H9 (cell line): ENCODE measurements around the gene CRISPLD2. TPM values are rescaled to one million over a fixed set of nuclear protein-coding genes. Genes with fewer than 3 reads are reported as not detected.

Source experiments
- DNase-seq: peaks from one replicate; pipeline ENCODE4 v3.0.0-alpha.2; 2017
- H2AFZ ChIP-seq: one replicate; pipeline ENCODE4 v1.6.1; 2013; ENCODE audit warnings: mild to moderate bottlenecking, low read length, control low read depth, moderate library complexity
- H2AK5ac ChIP-seq: 2 replicates; pipeline ENCODE4 v1.6.1; 2013; ENCODE audit warnings: low read length, control low read depth, mixed read lengths; ENCODE audit not compliant: insufficient read length
- H2BK120ac ChIP-seq: one replicate; pipeline ENCODE4 v1.6.1; 2013; ENCODE audit warnings: low read depth, mild to moderate bottlenecking, low read length, control low read depth, inconsistent platforms; ENCODE audit not compliant: poor library complexity, severe bottlenecking
- H2BK12ac ChIP-seq: 2 replicates; pipeline ENCODE4 v1.6.1; 2013; ENCODE audit warnings: low read length, control low read depth, mixed read lengths, low read depth; ENCODE audit not compliant: insufficient read length
- H2BK15ac ChIP-seq: 2 replicates; pipeline ENCODE4 v1.6.1; 2013; ENCODE audit warnings: low read depth, low read length, control low read depth
- H2BK20ac ChIP-seq: one replicate; pipeline ENCODE4 v1.6.1; 2013; ENCODE audit warnings: low read depth, mild to moderate bottlenecking, low read length, control low read depth, inconsistent platforms; ENCODE audit not compliant: poor library complexity, severe bottlenecking
- H2BK5ac ChIP-seq: 2 replicates; pipeline ENCODE4 v1.6.1; 2013; ENCODE audit warnings: low read length, control low read depth, mixed read lengths; ENCODE audit not compliant: insufficient read length
- H3K14ac ChIP-seq: 2 replicates; pipeline ENCODE4 v1.6.1; 2013; ENCODE audit warnings: low read length, control low read depth; ENCODE audit not compliant: insufficient read depth
- H3K18ac ChIP-seq: 2 replicates; pipeline ENCODE4 v1.6.1; 2013; ENCODE audit warnings: low read depth, mild to moderate bottlenecking, mixed read lengths, low read length, control low read depth; ENCODE audit not compliant: insufficient read length
- H3K23ac ChIP-seq: 2 replicates; pipeline ENCODE4 v1.6.1; 2013; ENCODE audit warnings: low read length, control low read depth, mixed read lengths, low read depth; ENCODE audit not compliant: insufficient read length
- H3K23me2 ChIP-seq: 2 replicates; pipeline ENCODE4 v1.6.1; 2013; ENCODE audit warnings: low read depth, mild to moderate bottlenecking, mixed read lengths, low read length, control low read depth; ENCODE audit not compliant: insufficient read length, poor library complexity, severe bottlenecking
- H3K27ac ChIP-seq: 2 replicates; pipeline ENCODE4 v1.5.1; 2013; ENCODE audit warnings: low read length, control low read depth, mixed read lengths, low read depth; ENCODE audit not compliant: insufficient read length
- H3K27me3 ChIP-seq: 2 replicates; pipeline ENCODE4 v1.6.1; 2013; ENCODE audit warnings: low read length, control low read depth, inconsistent platforms; ENCODE audit not compliant: insufficient read depth
- H3K4ac ChIP-seq: 2 replicates; pipeline ENCODE4 v1.6.1; 2013; ENCODE audit warnings: low read depth, mild to moderate bottlenecking, control low read depth, inconsistent platforms, low read length, moderate library complexity
- H3K4me1 ChIP-seq: 2 replicates; pipeline ENCODE4 v1.6.1; 2013; ENCODE audit warnings: low read length, control low read depth, inconsistent platforms; ENCODE audit not compliant: insufficient read depth
- H3K4me2 ChIP-seq: 2 replicates; pipeline ENCODE4 v1.6.1; 2013; ENCODE audit warnings: low read length, control low read depth, mixed read lengths; ENCODE audit not compliant: insufficient read length, insufficient read depth
- H3K56ac ChIP-seq: 2 replicates; pipeline ENCODE4 v1.6.1; 2013; ENCODE audit warnings: low read depth, mild to moderate bottlenecking, mixed read lengths, low read length, control low read depth; ENCODE audit not compliant: insufficient read length
- H3K79me1 ChIP-seq: 2 replicates; pipeline ENCODE4 v1.6.1; 2013; ENCODE audit warnings: low read depth, mild to moderate bottlenecking, moderate library complexity, low read length, control low read depth, inconsistent platforms; ENCODE audit not compliant: insufficient read depth, poor library complexity, severe bottlenecking
- H3K79me2 ChIP-seq: 2 replicates; pipeline ENCODE4 v1.6.1; 2013; ENCODE audit warnings: low read length, control low read depth, inconsistent platforms; ENCODE audit not compliant: insufficient read depth
- H3K9ac ChIP-seq: 2 replicates; pipeline ENCODE4 v1.6.1; 2013; ENCODE audit warnings: low read length, control low read depth, mixed read lengths; ENCODE audit not compliant: insufficient read length; ENCODE audit errors: extremely low read depth
- H3K9me3 ChIP-seq: one replicate; pipeline ENCODE4 v1.6.1; 2013; ENCODE audit warnings: low read depth, low read length, inconsistent platforms; ENCODE audit not compliant: control insufficient read depth
- H3T11ph ChIP-seq: one replicate; pipeline ENCODE4 v1.6.1; 2013; ENCODE audit warnings: mild to moderate bottlenecking, low read length, control low read depth, inconsistent platforms
- H4K20me1 ChIP-seq: one replicate; pipeline ENCODE4 v1.6.1; 2013; ENCODE audit not compliant: control insufficient read depth, insufficient read length, insufficient read depth
- H4K5ac ChIP-seq: 2 replicates; pipeline ENCODE4 v1.6.1; 2013; ENCODE audit warnings: low read depth, mild to moderate bottlenecking, mixed read lengths, low read length, control low read depth; ENCODE audit not compliant: insufficient read length
- H4K8ac ChIP-seq: replicated peaks from 2 replicates; pipeline ENCODE4 v1.6.1; 2013; ENCODE audit warnings: low read length, control low read depth, mixed read lengths, low read depth; ENCODE audit not compliant: insufficient read length
- H4K91ac ChIP-seq: 2 replicates; pipeline ENCODE4 v1.6.1; 2013; ENCODE audit warnings: low read depth, mild to moderate bottlenecking, moderate library complexity, mixed read lengths, low read length, control low read depth; ENCODE audit not compliant: insufficient read length
- H3K27ac Mint-ChIP-seq, 3 experiments: 2 replicates in 2 of 3; 3 replicates in 1 of 3; pipeline ENCODE4 v1.8.0; 2020 to 2021; ENCODE audit warnings: mixed read lengths in 3 of 3, mild to moderate bottlenecking in 1 of 3, moderate library complexity in 1 of 3
- H3K27me3 Mint-ChIP-seq: 2 replicates; pipeline ENCODE4 v1.8.0; 2021; ENCODE audit warnings: low read depth, mild to moderate bottlenecking, moderate library complexity, mixed read lengths
- H3K36me3 Mint-ChIP-seq, 3 experiments: 2 replicates in 2 of 3; 3 replicates in 1 of 3; pipeline ENCODE4 v1.8.0; 2020 to 2021; ENCODE audit warnings: low read depth in 3 of 3, mixed read lengths in 3 of 3; ENCODE audit not compliant: insufficient read depth in 1 of 3
- H3K4me1 Mint-ChIP-seq, 2 experiments: 2 replicates each; pipeline ENCODE4 v1.8.0; 2020; ENCODE audit warnings: mixed read lengths in 2 of 2
- H3K4me3 Mint-ChIP-seq, 2 experiments: 2 replicates in 1 of 2; 3 replicates in 1 of 2; pipeline ENCODE4 v1.8.0; 2020 to 2021; ENCODE audit warnings: mild to moderate bottlenecking in 2 of 2, mixed read lengths in 2 of 2, moderate library complexity in 1 of 2
- H3K9me3 Mint-ChIP-seq, 2 experiments: 2 replicates in 1 of 2; 3 replicates in 1 of 2; pipeline ENCODE4 v1.8.0; 2020; ENCODE audit warnings: mild to moderate bottlenecking in 2 of 2, mixed read lengths in 2 of 2, moderate library complexity in 1 of 2
- CTCF ChIP-seq: fragments of 200-600 bp; sonication (generic); conservative IDR thresholded peaks from 3 replicates; pipeline ENCODE4 v1.8.0; 2021; ENCODE audit warnings: antibody characterized with exemption, mild to moderate bottlenecking
- WGBS: extraction: QIAGEN DNeasy Blood & Tissue Kit; methylation state at CpG from one replicate; pipeline ENCODE4 v1.1.7; 2013; ENCODE audit warnings: missing lambda C conversion rate, low lambda C conversion rate, mixed read lengths; ENCODE audit not compliant: insufficient read length; ENCODE audit errors: extremely low coverage; 5-methylcytosine and 5-hydroxymethylcytosine counted together
- total RNA-seq: library from RNA; stranded (reverse); gene quantifications from 2 replicates; pipeline ENCODE4 v1.2.1, GENCODE V29; 2021

CRISPLD2 gene
- total RNA-seq, 1 experiment from 2014 or later: 2.3 TPM

- H3K27ac Mint-ChIP-seq: no peak overlapping the region
- no peak for TF ChIP-seq CTCF
Measured at GRCh38 chr16:84864326-84864955, 44.7 kb downstream of the CRISPLD2 start.

More at GRCh38 chr16:84864326-84864955, 44.7 kb downstream of the CRISPLD2 start:
- Histone ChIP-seq H3K4me2 (no peak overlapping the region), H3K18ac (no peak overlapping the region), H4K8ac (no peak overlapping the region), H3K9ac (no peak overlapping the region), H3K27me3 (no peaks in the 10 kb centered on the region), H2BK5ac (no peak overlapping the region), H3K79me2 (no peaks in the 10 kb centered on the region), H3K23me2 (no peaks in the 10 kb centered on the region), H3K4ac (no peak overlapping the region), H3K79me1 (no peaks in the 10 kb centered on the region), H2BK20ac (no peak overlapping the region), H3K56ac (no peak overlapping the region), H2AK5ac (no peak overlapping the region), H3K9me3 (no peaks in the 10 kb centered on the region), H2BK12ac (no peak overlapping the region), H4K20me1 (no peaks in the 10 kb centered on the region), H2BK120ac (no peak overlapping the region), H3K23ac (no peak overlapping the region), H2BK15ac (no peak overlapping the region), H3K4me1 (no peaks in the 10 kb centered on the region), H3K27ac (no peak overlapping the region), H4K91ac (no peak overlapping the region), H4K5ac (no peak overlapping the region), H3K14ac (no peak overlapping the region; the same call in 1 of the 2 replicates), H3T11ph (no peak overlapping the region), H2AFZ (no peak overlapping the region)
- Mint-ChIP-seq H3K36me3 (peaks cover 8 to 9% (median 8%) of the 10 kb centered on the region in 3 experiments), H3K9me3 (peaks cover 10 to 13% of the 10 kb centered on the region in 2 experiments), H3K4me1 (peaks cover 5 to 11% of the 10 kb centered on the region in 2 experiments; a peak in 2 of 4 replicates), H3K27me3 (0 out of 2 replicates have a peak, but pooled peaks cover 3% of the 10 kb centered on the region), H3K4me3 (no peak overlapping the region)
- WGBS: no CpG with 5 or more reads among the region's 13 CpGs
- DNase-seq: no peak
